HepG2 (cell line): ENCODE data around the gene PIM3. TPM values are rescaled to one million over a fixed set of nuclear protein-coding genes. Genes with fewer than 3 reads are reported as not detected.
A peak's percentile ranks its signal among the peaks of the same experiment; 100 is the strongest.

Experiments
- CSRNP2 ChIP-seq: sonication (generic); formaldehyde crosslinking; conservative IDR thresholded peaks from 2 replicates; pipeline ENCODE4 v1.8.0; 2022; ENCODE audit warnings: low read depth, missing genetic modification reagents
- FOXO1 ChIP-seq: sonication (generic); formaldehyde crosslinking; IDR thresholded peaks from 2 replicates; pipeline ENCODE4 v1.4.0; 2020; ENCODE audit warnings: missing genetic modification reagents
- HNRNPL ChIP-seq: fragments of 200-400 bp; formaldehyde crosslinking; IDR thresholded peaks from 2 replicates; pipeline ENCODE4 v1.6.1; 2017; ENCODE audit warnings: mild to moderate bottlenecking, low read depth, low read length
- HOXA7 ChIP-seq: sonication (generic); formaldehyde crosslinking; IDR thresholded peaks from 2 replicates; pipeline ENCODE4 v1.8.1; 2022; ENCODE audit warnings: mild to moderate bottlenecking, missing genetic modification reagents, moderate library complexity
- KAT2B ChIP-seq: fragments of 150-350 bp; IDR thresholded peaks from 2 replicates; pipeline ENCODE4 v1.6.1; 2014; ENCODE audit warnings: low read depth, low read length, borderline replicate concordance
- NFYB ChIP-seq: sonication (generic); formaldehyde crosslinking; IDR thresholded peaks from 2 replicates; pipeline ENCODE4 v1.4.0; 2020; ENCODE audit warnings: missing genetic modification reagents
- NONO ChIP-seq, 2 experiments: fragments of 450-650 bp in 1 of 2; sonication (generic) in 1 of 2; formaldehyde crosslinking in 1 of 2; IDR thresholded peaks in 1 of 2; conservative IDR thresholded peaks in 1 of 2; 2 replicates each; pipeline versions ENCODE4 v1.6.1 to v1.8.0; 2017 to 2022; ENCODE audit warnings: mild to moderate bottlenecking in 1 of 2, missing genetic modification reagents in 1 of 2, moderate library complexity in 1 of 2
- RFX1 ChIP-seq: fragments of 450-650 bp; IDR thresholded peaks from 2 replicates; pipeline ENCODE4 v1.6.1; 2017
- TEAD3 ChIP-seq: optimal IDR thresholded peaks from 2 replicates; pipeline ENCODE3; 2016; ENCODE audit warnings: borderline replicate concordance
- YEATS4 ChIP-seq: sonication (generic); formaldehyde crosslinking; IDR thresholded peaks from 2 replicates; pipeline ENCODE4 v1.4.0; 2020; ENCODE audit warnings: missing genetic modification reagents, borderline replicate concordance
- ZBTB10 ChIP-seq: sonication (generic); formaldehyde crosslinking; IDR thresholded peaks from 2 replicates; pipeline ENCODE4 v1.4.0; 2020; ENCODE audit warnings: missing genetic modification reagents, borderline replicate concordance
- ZNF10 ChIP-seq: sonication (generic); formaldehyde crosslinking; IDR thresholded peaks from 2 replicates; pipeline ENCODE4 v1.4.0; 2020; ENCODE audit warnings: mild to moderate bottlenecking, low read depth, missing genetic modification reagents, borderline replicate concordance
- ZNF20 ChIP-seq: sonication (generic); formaldehyde crosslinking; IDR thresholded peaks from 2 replicates; pipeline ENCODE4 v1.4.0; 2020; ENCODE audit warnings: mild to moderate bottlenecking, moderate library complexity, missing genetic modification reagents
- ZNF230 ChIP-seq: sonication (generic); formaldehyde crosslinking; IDR thresholded peaks from 2 replicates; pipeline ENCODE4 v1.4.0; 2020; ENCODE audit warnings: mild to moderate bottlenecking, missing genetic modification reagents
- ZNF235 ChIP-seq: sonication (generic); formaldehyde crosslinking; IDR thresholded peaks from 2 replicates; pipeline ENCODE4 v1.8.1; 2023; ENCODE audit warnings: mild to moderate bottlenecking, missing genetic modification reagents, borderline replicate concordance
- ZNF446 ChIP-seq: sonication (generic); formaldehyde crosslinking; IDR thresholded peaks from 2 replicates; pipeline ENCODE4 v1.5.0; 2020; ENCODE audit warnings: mild to moderate bottlenecking, missing genetic modification reagents
- ZNF878 ChIP-seq: sonication (generic); formaldehyde crosslinking; IDR thresholded peaks from 2 replicates; pipeline ENCODE4 v1.8.1; 2023; ENCODE audit warnings: mild to moderate bottlenecking, missing genetic modification reagents, moderate library complexity
- polyA plus RNA-seq, 8 experiments: library from polyadenylated mRNA; depleted of rRNA in 3 of 8; stranded (reverse) in 7 of 8; unstranded in 1 of 8; fragments of >200 nt; fragmentation: Illumina TruSeq in 4 of 8; extraction: Trizol in 4 of 8; gene quantifications; 2 replicates each; pipeline versions ENCODE4 v1.2.1 to v1.2.3, GENCODE V29; 2011 to 2016; ENCODE audit warnings: low read depth in 4 of 8, missing spikeins in 1 of 8, mixed read lengths in 1 of 8; ENCODE audit not compliant: insufficient read depth in 1 of 8
- total RNA-seq, 5 experiments: library from RNA; depleted of rRNA; stranded (reverse); fragments of >200 nt; fragmentation: Illumina TruSeq; extraction: Trizol; gene quantifications; 2 replicates each; pipeline ENCODE4 v1.2.3, GENCODE V29; 2016; ENCODE audit warnings: low read depth in 1 of 5
- TF ChIP-seq, protein P1 (sequence below): sonication (generic); IDR thresholded peaks from 2 replicates; pipeline ENCODE4 v1.6.1; 2016; ENCODE audit warnings: low read depth, borderline replicate concordance
- TF ChIP-seq, protein P2 (sequence below): sonication (generic); formaldehyde crosslinking; IDR thresholded peaks from 2 replicates; pipeline ENCODE4 v1.5.0; 2020; ENCODE audit warnings: mild to moderate bottlenecking, missing genetic modification reagents
- TF ChIP-seq, protein P3 (sequence below): sonication (generic); formaldehyde crosslinking; IDR thresholded peaks from 2 replicates; pipeline ENCODE4 v1.5.0; 2020; ENCODE audit warnings: missing genetic modification reagents
- TF ChIP-seq, protein P4 (sequence below): sonication (generic); formaldehyde crosslinking; IDR thresholded peaks from 2 replicates; pipeline ENCODE4 v1.5.0; 2020; ENCODE audit warnings: missing genetic modification reagents

The PIM3 gene
- total and polyA plus RNA-seq, 2 of the 13 experiments (the other 11 are each of a cell fraction or from before 2014, with no cell fraction given), result 21.6 to 31.2 TPM

DNA sequence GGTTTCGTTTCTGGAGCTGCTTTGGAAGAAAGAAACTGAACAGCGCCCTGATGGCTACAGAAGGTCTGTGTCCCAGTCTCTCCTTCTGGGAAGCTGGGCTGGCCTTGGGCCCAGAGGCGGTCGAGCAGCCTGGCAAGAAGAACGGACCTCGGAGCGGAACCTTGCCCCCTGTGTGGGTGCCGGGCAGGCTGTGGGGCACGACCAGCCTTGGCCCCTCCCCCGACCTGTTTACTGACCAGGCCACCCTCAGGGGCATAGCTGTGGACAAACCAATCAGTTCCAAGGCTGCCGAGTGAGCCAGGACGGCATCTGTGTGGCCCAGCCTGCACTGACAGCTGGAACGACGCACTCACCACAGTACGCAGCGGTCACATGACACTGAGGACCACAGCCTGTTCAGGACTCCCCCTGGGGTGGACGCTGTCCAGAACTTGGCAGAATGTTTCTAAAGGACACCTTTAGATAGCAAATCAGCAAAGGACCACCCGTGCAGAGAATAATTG, 7.2 kb downstream of the PIM3 start (continued):
- no peak for TF ChIP-seq KAT2B
- TF ChIP-seq, protein P1, sequence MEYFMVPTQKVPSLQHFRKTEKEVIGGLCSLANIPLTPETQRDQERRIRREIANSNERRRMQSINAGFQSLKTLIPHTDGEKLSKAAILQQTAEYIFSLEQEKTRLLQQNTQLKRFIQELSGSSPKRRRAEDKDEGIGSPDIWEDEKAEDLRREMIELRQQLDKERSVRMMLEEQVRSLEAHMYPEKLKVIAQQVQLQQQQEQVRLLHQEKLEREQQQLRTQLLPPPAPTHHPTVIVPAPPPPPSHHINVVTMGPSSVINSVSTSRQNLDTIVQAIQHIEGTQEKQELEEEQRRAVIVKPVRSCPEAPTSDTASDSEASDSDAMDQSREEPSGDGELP, result peak; percentile 91; the same call in 1 of the 2 replicates
- peak; percentile 97 for TF ChIP-seq HNRNPL
- TF ChIP-seq ZNF235 (CRISPR knock-in tag), result no peak
- TF ChIP-seq RFX1, result no peak
- TF ChIP-seq YEATS4 (CRISPR knock-in tag), result no peak
- TF ChIP-seq, protein P2, sequence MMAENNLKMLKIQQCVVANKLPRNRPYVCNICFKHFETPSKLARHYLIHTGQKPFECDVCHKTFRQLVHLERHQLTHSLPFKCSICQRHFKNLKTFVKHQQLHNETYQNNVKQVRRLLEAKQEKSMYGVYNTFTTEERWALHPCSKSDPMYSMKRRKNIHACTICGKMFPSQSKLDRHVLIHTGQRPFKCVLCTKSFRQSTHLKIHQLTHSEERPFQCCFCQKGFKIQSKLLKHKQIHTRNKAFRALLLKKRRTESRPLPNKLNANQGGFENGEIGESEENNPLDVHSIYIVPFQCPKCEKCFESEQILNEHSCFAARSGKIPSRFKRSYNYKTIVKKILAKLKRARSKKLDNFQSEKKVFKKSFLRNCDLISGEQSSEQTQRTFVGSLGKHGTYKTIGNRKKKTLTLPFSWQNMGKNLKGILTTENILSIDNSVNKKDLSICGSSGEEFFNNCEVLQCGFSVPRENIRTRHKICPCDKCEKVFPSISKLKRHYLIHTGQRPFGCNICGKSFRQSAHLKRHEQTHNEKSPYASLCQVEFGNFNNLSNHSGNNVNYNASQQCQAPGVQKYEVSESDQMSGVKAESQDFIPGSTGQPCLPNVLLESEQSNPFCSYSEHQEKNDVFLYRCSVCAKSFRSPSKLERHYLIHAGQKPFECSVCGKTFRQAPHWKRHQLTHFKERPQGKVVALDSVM (CRISPR knock-in tag), result no peak
- TF ChIP-seq ZNF10 (CRISPR knock-in tag), result no peak
- peak; percentile 76 for TF ChIP-seq FOXO1 (CRISPR knock-in tag)
- no peak for TF ChIP-seq ZBTB10
- TF ChIP-seq NFYB (CRISPR knock-in tag), result 0 out of 2 replicates have a peak, but pooled peaks have one; percentile 21
- TF ChIP-seq CSRNP2 (CRISPR knock-in tag), result no peak
- no peak for TF ChIP-seq ZNF878
- TF ChIP-seq HOXA7 (CRISPR knock-in tag), result no peak
- TF ChIP-seq ZNF230, result no peak
- no peak for TF ChIP-seq ZNF20 (CRISPR knock-in tag)
- peak; percentile 57 for TF ChIP-seq TEAD3 (CRISPR knock-in tag)
- TF ChIP-seq, protein P3, sequence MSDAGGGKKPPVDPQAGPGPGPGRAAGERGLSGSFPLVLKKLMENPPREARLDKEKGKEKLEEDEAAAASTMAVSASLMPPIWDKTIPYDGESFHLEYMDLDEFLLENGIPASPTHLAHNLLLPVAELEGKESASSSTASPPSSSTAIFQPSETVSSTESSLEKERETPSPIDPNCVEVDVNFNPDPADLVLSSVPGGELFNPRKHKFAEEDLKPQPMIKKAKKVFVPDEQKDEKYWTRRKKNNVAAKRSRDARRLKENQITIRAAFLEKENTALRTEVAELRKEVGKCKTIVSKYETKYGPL (CRISPR knock-in tag), result no peak
- TF ChIP-seq, protein P4, sequence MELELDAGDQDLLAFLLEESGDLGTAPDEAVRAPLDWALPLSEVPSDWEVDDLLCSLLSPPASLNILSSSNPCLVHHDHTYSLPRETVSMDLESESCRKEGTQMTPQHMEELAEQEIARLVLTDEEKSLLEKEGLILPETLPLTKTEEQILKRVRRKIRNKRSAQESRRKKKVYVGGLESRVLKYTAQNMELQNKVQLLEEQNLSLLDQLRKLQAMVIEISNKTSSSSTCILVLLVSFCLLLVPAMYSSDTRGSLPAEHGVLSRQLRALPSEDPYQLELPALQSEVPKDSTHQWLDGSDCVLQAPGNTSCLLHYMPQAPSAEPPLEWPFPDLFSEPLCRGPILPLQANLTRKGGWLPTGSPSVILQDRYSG (CRISPR knock-in tag), result no peak
- TF ChIP-seq ZNF446 (CRISPR knock-in tag), result no peak
- no peak for TF ChIP-seq NONO (IDR thresholded peaks at IDR 0.05)
- TF ChIP-seq NONO (CRISPR knock-in tag; conservative IDR thresholded peaks at IDR 0.05), result 0 out of 2 replicates have a peak, but pooled peaks have one; percentile 11
